ENCODE results near the gene SEC31B. TPM values are rescaled to one million over a fixed set of nuclear protein-coding genes. Genes with fewer than 3 reads are reported as not detected.

SEC31B gene
- polyA plus RNA-seq, 1 donor (not counting 4 experiments of a cell fraction or from before 2014, with no cell fraction given), result 4.9 TPM

DNA sequence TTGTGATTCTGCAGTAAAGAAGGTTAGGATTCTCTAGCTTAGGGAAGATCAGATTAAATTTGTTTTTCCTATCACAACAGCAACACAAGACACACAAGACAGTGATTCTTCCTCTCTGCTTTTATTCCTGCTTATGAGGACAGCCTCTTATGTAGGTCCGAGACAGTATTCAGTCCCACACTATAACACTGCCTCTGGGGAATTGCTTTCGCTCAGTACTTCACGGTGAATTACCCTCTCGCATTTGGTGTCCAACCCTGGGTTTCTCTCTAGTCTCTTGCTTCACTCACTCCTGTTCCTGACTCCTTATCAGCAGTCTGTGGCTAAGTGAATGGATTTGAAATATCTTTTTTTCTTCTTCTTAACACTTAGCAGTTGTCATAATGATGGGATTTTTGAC, 17.8 kb upstream of the SEC31B start:
- Histone ChIP-seq H2AFZ (ENCODE audit: control insufficient read depth, low read length) (no peak overlapping the region), H3K4me2 (ENCODE audit: control insufficient read depth, extremely low read depth, insufficient read depth, low read depth, low read length) (peak overlapping the region; percentile 80), H3K4me1 (ENCODE audit: control insufficient read depth, extremely low read depth, insufficient read depth, low read length) (peaks cover 13% of the 10 kb centered on the region), H3K27me3 (ENCODE audit: control insufficient read depth, extremely low read depth, insufficient read depth, low read length) (no peaks in the 10 kb centered on the region), H3K9me3 (ENCODE audit: control insufficient read depth, low read depth, low read length) (no peaks in the 10 kb centered on the region), H3K9me1 (ENCODE audit: control insufficient read depth, extremely low read depth, insufficient read depth, low read length) (no peaks in the 10 kb centered on the region), H3K4me3 (ENCODE audit: control insufficient read depth in 2 of 3, extremely low read depth in 1 of 3, insufficient read depth in 2 of 3, low read depth in 1 of 3, low read length in 3 of 3) (no peak overlapping the region), H3K79me2 (ENCODE audit: control insufficient read depth, insufficient read depth, low read length) (peaks cover 37% of the 10 kb centered on the region), H4K20me1 (ENCODE audit: control insufficient read depth, extremely low read depth, insufficient read depth, low read length) (no peaks in the 10 kb centered on the region), H3K9ac (ENCODE audit: control insufficient read depth, extremely low read depth, insufficient read depth, low read length) (no peak overlapping the region), H3K36me3 (ENCODE audit: control insufficient read depth in 2 of 2, extremely low read depth in 1 of 2, insufficient read depth in 2 of 2, low read length in 2 of 2) (peaks cover 8 to 11% of the 10 kb centered on the region in 2 experiments), H3K27ac (ENCODE audit: control insufficient read depth, insufficient read depth, low read length) (no peak overlapping the region)
- DNase-seq (ENCODE audit: low read depth, low spot score), result no peak
- no peak for FAIRE-seq
- TF ChIP-seq, protein P1, sequence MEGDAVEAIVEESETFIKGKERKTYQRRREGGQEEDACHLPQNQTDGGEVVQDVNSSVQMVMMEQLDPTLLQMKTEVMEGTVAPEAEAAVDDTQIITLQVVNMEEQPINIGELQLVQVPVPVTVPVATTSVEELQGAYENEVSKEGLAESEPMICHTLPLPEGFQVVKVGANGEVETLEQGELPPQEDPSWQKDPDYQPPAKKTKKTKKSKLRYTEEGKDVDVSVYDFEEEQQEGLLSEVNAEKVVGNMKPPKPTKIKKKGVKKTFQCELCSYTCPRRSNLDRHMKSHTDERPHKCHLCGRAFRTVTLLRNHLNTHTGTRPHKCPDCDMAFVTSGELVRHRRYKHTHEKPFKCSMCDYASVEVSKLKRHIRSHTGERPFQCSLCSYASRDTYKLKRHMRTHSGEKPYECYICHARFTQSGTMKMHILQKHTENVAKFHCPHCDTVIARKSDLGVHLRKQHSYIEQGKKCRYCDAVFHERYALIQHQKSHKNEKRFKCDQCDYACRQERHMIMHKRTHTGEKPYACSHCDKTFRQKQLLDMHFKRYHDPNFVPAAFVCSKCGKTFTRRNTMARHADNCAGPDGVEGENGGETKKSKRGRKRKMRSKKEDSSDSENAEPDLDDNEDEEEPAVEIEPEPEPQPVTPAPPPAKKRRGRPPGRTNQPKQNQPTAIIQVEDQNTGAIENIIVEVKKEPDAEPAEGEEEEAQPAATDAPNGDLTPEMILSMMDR (optimal IDR thresholded peaks at IDR 0.05 in 1 of 3, IDR thresholded peaks at IDR 0.05 in 1 of 3, conservative IDR thresholded peaks at IDR 0.05 in 1 of 3; ENCODE audit: extremely low read depth in 1 of 3, insufficient read depth in 2 of 3, low read length in 3 of 3), result no peak
- TF ChIP-seq EZH2 (IDR thresholded peaks at IDR 0.05; ENCODE audit: low read length), result no peak
- dilution Hi-C loops (cut with MboI; ENCODE audit: extremely low pct_ligation_motif_present, low sequenced_read_pairs), result no loop called here

DNA sequence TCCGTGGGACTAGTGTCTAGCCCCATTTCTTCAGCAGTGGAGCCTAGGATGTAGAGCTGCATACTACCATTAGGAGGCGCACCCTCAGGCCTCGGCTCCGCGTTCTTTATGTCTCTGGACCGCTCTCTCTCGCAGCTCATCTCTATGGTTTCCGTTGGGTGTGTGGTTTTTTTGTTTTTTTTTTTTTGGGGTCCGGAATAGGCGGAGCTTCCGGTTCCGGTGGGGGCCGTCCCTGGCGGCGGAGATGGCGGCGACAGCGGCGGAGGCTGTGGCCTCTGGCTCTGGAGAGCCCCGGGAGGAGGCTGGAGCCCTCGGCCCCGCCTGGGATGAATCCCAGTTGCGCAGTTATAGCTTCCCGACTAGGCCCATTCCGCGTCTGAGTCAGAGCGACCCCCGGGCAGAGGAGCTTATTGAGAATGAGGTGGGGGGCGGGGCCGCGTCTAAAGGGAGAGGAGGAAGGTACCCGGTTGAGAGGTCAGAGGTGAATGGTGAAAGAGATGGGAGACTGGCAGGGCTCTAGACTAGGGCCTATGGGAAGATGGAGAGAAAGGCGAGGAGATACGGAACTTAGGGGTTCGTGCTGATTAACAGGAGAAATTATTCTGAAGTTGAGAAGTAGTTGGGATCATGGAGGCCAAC, 16.2 kb upstream of the SEC31B start, which contains the start of gene HIF1AN:
Gene HIF1AN (plus strand): TSS at position 229 of the 639 bp plus-strand sequence. CDS start 16 bp downstream, at position 245.
- DNase-seq (ENCODE audit: low read depth, low spot score), result peak; percentile 71
- dilution Hi-C loops (cut with MboI; ENCODE audit: extremely low pct_ligation_motif_present, low sequenced_read_pairs), result no loop called here

More for the DNA sequence above, 16.2 kb upstream of the SEC31B start, which contains the start of gene HIF1AN:
- no peaks in the 10 kb centered on the region for H3K27me3 ChIP-seq (ENCODE audit: control insufficient read depth, extremely low read depth, insufficient read depth, low read length)
- peaks cover 37% of the 10 kb centered on the region for H3K79me2 ChIP-seq (ENCODE audit: control insufficient read depth, insufficient read depth, low read length)
- no peaks in the 10 kb centered on the region for H3K9me3 ChIP-seq (ENCODE audit: control insufficient read depth, low read depth, low read length)
- no peak within 1 kb of the TSS for H3K27ac ChIP-seq (ENCODE audit: control insufficient read depth, insufficient read depth, low read length)
- peaks cover 6 to 11% of the 10 kb centered on the region in 2 experiments for H3K36me3 ChIP-seq (ENCODE audit: control insufficient read depth in 2 of 2, extremely low read depth in 1 of 2, insufficient read depth in 2 of 2, low read length in 2 of 2)
- H3K4me3 ChIP-seq (ENCODE audit: control insufficient read depth in 2 of 3, extremely low read depth in 1 of 3, insufficient read depth in 2 of 3, low read depth in 1 of 3, low read length in 3 of 3), result peak within 1 kb of the TSS; percentile 77 to 82 (median 77)
- no peak for TF ChIP-seq EZH2 (IDR thresholded peaks at IDR 0.05; ENCODE audit: low read length)
- TF ChIP-seq, protein P1 (optimal IDR thresholded peaks at IDR 0.05 in 1 of 3, IDR thresholded peaks at IDR 0.05 in 1 of 3, conservative IDR thresholded peaks at IDR 0.05 in 1 of 3; ENCODE audit: extremely low read depth in 1 of 3, insufficient read depth in 2 of 3, low read length in 3 of 3), result peak; percentile 92 to 98 (median 94)
- H2AFZ ChIP-seq (ENCODE audit: control insufficient read depth, low read length), result peak within 1 kb of the TSS; percentile 89
- no peaks in the 10 kb centered on the region for H4K20me1 ChIP-seq (ENCODE audit: control insufficient read depth, extremely low read depth, insufficient read depth, low read length)
- no peaks in the 10 kb centered on the region for H3K9me1 ChIP-seq (ENCODE audit: control insufficient read depth, extremely low read depth, insufficient read depth, low read length)
- H3K4me1 ChIP-seq (ENCODE audit: control insufficient read depth, extremely low read depth, insufficient read depth, low read length), result peaks cover 13% of the 10 kb centered on the region
- H3K9ac ChIP-seq (ENCODE audit: control insufficient read depth, extremely low read depth, insufficient read depth, low read length), result peak within 1 kb of the TSS; percentile 72
- peak; percentile 83 for FAIRE-seq
- H3K4me2 ChIP-seq (ENCODE audit: control insufficient read depth, extremely low read depth, insufficient read depth, low read depth, low read length), result peak within 1 kb of the TSS; percentile 80
